Rectal smooth muscle tissue (tissue), 1 donor: ENCODE results near the gene MYH13.

Experiments used
- H3K27ac ChIP-seq: one replicate; pipeline ENCODE4 v1.7.0; 2013; ENCODE audit warnings: low read depth, low read length, inconsistent platforms
- H3K27me3 ChIP-seq: one replicate; pipeline ENCODE4 v1.7.0; 2013; ENCODE audit warnings: low read length; ENCODE audit not compliant: control insufficient read depth, insufficient read depth
- H3K36me3 ChIP-seq: one replicate; pipeline ENCODE4 v1.7.0; 2013; ENCODE audit warnings: low read length; ENCODE audit not compliant: control insufficient read depth, insufficient read depth
- H3K4me1 ChIP-seq: one replicate; pipeline ENCODE4 v1.7.0; 2013; ENCODE audit warnings: low read length; ENCODE audit not compliant: control insufficient read depth, insufficient read depth
- H3K4me3 ChIP-seq: one replicate; pipeline ENCODE4 v1.7.0; 2013; ENCODE audit warnings: low read length
- H3K9ac ChIP-seq: one replicate; pipeline ENCODE4 v1.7.0; 2013; ENCODE audit warnings: low read length

The MYH13 gene

DNA sequence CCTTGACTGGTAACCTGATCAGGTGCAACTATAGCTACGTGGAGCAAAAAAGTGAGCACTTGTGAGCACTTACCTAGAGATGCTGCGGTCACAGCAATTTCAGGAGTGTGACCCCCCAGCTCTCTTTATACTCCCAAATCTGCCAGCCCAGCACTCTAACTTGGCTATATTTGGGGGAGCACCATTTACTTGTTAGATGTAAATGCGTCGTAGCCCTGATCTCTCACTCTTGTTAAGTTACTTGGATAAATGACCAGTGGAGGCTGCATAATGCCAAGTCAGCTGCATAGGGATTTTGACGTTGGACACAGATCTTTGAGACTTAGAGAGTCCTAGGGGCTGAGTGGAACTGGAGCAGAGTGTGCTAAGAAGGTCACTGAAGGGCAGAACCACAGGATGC is at the start of gene MYH13:
MYH13 (minus strand) TSS at position 101 of the 400 bp plus-strand sequence. CDS start 8,476 bp downstream, outside the sequence.
- no peaks in the 10 kb centered on the region for H3K4me1 ChIP-seq
- no peak within 1 kb of the TSS for H3K27ac ChIP-seq
- no peak within 1 kb of the TSS for H3K4me3 ChIP-seq
- H3K36me3 ChIP-seq, result no peaks in the 10 kb centered on the region
- no peaks in the 10 kb centered on the region for H3K27me3 ChIP-seq
- no peak within 1 kb of the TSS for H3K9ac ChIP-seq

DNA sequence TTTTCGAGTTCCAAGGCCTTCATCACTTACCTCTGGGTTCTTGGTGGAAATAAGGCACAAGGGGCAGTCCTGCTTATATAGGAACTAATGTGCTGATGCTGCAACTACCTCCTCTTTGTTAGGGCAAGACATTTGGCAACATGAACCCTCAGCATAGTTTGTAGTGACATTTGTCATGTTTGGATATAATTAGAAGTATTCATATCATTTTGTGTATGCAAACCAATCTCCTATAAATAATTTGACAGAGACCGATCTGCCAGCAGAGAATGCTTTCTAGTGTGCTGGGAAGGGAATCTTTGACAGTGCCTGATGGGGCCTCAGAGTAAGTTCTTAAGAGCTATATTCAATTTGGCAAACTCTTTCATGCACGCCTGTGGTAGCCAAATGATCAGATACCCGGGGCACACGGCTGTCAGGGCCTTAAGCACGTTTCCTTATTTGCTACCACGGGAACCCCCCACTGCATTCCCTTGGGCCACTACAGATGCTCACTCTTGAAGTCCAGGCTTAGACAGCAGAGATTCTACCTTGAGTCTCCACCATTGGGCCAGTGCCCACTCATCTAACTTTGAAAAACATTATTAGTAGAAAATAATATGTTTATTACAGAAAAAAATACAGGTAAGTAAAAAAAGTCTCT is 49.2 kb upstream of the MYH13 start, which contains the start of gene MYH8:
MYH8 (minus strand) TSS at position 51 of the 643 bp plus-strand sequence. CDS start 1,723 bp downstream, outside the sequence.
- no peak within 1 kb of the TSS for H3K9ac ChIP-seq
- H3K36me3 ChIP-seq, result no peaks in the 10 kb centered on the region
- H3K27ac ChIP-seq, result no peak within 1 kb of the TSS
- H3K4me1 ChIP-seq, result no peaks in the 10 kb centered on the region
- no peaks in the 10 kb centered on the region for H3K27me3 ChIP-seq
- H3K4me3 ChIP-seq, result no peak within 1 kb of the TSS

DNA sequence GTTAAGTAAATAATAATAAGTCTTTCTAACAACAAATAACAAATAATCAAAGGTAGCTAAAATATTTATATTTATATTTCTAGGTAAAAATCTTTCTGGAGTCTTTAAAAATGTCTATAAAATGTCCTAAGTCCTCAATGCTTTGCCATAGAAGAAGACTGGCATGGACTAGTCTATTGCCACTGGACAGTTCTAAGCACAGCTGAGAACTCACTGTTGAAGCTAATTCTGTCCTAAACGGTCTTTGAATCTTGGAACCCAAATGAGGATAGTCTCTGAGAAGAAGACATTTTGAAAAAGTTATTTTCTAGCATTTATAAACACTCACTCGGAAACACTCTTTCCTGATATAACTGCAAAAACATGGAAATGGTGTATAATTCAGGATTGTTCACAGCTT is 48.4 kb upstream of the MYH13 start:
- no peaks in the 10 kb centered on the region for H3K27me3 ChIP-seq
- no peak overlapping the region for H3K9ac ChIP-seq
- no peak overlapping the region for H3K4me3 ChIP-seq
- no peak overlapping the region for H3K27ac ChIP-seq
- H3K4me1 ChIP-seq, result no peaks in the 10 kb centered on the region
- no peaks in the 10 kb centered on the region for H3K36me3 ChIP-seq

DNA sequence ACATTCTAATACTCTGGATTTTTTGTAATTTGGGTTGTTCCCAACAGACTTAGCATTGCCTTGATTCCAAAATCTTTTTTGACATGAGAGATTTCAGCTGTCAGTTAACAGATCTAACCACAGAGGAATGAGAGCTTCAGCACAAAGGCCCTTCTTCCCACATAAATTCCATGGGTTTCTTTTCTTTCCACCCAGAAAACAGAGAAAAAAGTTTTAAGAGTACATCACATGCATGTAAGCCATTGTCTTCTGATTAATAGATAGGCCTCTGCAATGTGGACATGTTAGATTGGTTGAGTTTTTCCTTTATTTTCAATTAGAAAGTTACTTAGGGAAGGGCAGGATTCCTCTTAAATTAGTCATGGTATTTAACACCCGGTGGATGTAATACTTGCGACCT is 48.0 kb upstream of the MYH13 start:
- Histone ChIP-seq H3K36me3 (no peaks in the 10 kb centered on the region), H3K27ac (no peak overlapping the region), H3K9ac (no peak overlapping the region), H3K4me1 (no peaks in the 10 kb centered on the region), H3K27me3 (no peaks in the 10 kb centered on the region), H3K4me3 (no peak overlapping the region)

DNA sequence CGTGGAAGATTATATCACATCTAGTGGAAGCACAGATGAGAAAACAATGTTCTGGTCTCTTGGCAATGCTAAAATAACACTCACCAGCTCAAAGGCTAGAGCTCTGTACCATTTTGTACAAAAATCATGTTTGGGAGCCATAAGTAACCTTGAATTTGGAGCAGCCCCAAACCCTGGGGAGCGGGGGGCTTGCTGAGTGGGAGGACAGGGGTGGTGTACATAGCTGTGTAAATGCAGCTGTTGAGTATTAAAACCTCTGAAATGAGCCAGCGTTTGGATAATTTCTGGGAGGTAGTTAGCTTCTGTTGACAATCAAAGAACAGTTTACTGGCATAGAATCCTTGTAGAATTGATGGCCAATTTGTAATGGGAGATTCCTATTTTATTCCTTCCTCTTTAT is 44.6 kb upstream of the MYH13 start:
- H3K4me3 ChIP-seq, result no peak overlapping the region
- H3K36me3 ChIP-seq, result no peaks in the 10 kb centered on the region
- H3K27ac ChIP-seq, result no peak overlapping the region
- no peaks in the 10 kb centered on the region for H3K27me3 ChIP-seq
- no peaks in the 10 kb centered on the region for H3K4me1 ChIP-seq
- no peak overlapping the region for H3K9ac ChIP-seq

DNA sequence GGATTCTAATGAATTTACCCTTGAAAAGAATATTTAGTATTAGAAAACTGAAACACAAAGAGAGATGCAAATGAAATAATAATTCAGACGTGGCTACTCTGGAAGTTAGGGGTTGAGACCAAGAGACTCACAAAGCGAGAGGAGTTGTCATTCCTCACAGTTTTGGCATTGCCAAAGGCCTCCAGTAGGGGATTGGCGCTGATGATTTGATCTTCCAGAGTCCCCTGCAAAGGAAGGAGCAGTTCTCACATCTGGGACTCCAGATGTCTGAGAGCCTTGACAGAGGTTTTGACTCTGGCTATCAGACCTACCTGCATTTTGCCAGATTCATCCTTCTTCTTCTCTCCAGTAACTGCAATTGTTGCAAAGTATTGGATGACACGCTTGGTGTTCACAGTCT is 42.4 kb upstream of the MYH13 start:
- H3K27ac ChIP-seq, result no peak overlapping the region
- H3K9ac ChIP-seq, result no peak overlapping the region
- no peaks in the 10 kb centered on the region for H3K27me3 ChIP-seq
- H3K4me1 ChIP-seq, result no peaks in the 10 kb centered on the region
- H3K4me3 ChIP-seq, result no peak overlapping the region
- no peaks in the 10 kb centered on the region for H3K36me3 ChIP-seq

DNA sequence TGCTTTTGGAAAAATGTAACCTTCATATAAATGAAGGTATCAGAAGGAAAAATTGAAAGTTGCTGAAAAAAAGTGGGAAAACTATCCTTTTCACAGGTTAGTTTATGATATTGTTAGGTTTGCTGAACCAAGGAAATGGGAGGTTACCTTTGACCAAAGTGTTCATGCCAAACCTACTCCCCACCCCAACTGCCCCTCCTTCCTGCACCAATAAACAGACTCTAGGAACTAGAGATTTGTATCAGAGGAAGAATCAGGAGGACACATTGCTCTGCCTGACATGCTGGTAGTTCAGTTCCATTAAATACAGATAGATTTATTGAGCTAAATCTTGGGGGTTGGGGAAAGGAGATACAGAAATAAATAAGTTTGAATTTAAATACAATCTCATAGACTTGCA is 30.8 kb upstream of the MYH13 start:
- Histone ChIP-seq H3K9ac (no peak overlapping the region), H3K27me3 (no peaks in the 10 kb centered on the region), H3K36me3 (no peaks in the 10 kb centered on the region), H3K4me1 (no peaks in the 10 kb centered on the region), H3K27ac (no peak overlapping the region), H3K4me3 (no peak overlapping the region)

DNA sequence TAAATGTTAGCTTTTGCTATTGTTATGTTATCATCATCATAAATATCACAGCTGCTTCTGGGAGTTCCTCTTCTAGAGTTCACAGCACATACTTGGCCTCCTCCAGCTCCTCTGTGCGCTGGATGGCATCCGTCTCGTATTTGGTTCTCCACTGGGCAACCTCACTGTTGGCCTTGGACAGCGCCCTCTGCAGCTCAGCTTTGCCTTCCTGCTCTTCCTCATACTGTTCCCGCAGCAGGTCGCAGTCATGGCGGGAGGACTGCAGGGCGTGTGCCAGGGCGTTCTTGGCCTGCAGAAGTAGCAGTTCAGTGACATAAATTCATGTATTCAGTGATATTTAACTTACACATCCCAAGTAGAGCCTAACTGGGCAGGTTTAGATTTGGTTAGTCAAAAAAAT is 25.5 kb upstream of the MYH13 start:
- no peak overlapping the region for H3K9ac ChIP-seq
- no peaks in the 10 kb centered on the region for H3K36me3 ChIP-seq
- no peak overlapping the region for H3K4me3 ChIP-seq
- H3K27ac ChIP-seq, result no peak overlapping the region
- H3K27me3 ChIP-seq, result no peaks in the 10 kb centered on the region
- H3K4me1 ChIP-seq, result no peaks in the 10 kb centered on the region

DNA sequence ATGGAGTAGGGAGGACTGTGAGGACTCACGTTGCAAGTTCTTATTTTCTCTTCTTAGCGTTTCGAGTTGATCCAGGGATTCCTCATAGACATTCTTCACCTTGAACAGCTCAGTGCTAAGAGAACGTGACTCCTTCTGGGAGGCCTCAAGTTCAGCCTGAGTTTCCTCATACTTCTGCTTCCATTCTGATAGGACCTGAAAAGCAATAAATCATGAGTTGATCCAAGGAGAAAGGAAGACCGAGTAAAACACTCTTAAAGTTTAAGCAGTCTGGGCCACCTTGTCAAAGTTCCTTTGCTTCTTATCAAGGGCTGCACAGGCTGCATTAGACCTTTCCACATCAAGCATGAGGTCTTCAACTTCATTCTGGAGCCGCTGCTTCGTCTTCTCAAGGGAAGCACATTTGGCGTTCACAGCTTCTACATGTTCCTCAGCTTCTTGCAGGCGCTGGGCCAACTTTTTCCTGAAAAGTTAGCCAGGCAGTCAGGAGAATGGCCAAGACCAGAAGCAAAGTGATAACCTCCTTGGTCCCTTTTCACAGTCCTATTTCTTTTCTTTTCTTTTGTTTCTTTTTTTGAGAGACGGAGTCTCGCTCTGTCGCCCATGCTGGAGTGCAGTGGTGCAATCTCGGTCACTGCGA is 23.8 kb upstream of the MYH13 start:
- H3K27ac ChIP-seq, result no peak overlapping the region
- H3K27me3 ChIP-seq, result no peaks in the 10 kb centered on the region
- no peaks in the 10 kb centered on the region for H3K36me3 ChIP-seq
- H3K4me3 ChIP-seq, result no peak overlapping the region
- no peaks in the 10 kb centered on the region for H3K4me1 ChIP-seq
- no peak overlapping the region for H3K9ac ChIP-seq

DNA sequence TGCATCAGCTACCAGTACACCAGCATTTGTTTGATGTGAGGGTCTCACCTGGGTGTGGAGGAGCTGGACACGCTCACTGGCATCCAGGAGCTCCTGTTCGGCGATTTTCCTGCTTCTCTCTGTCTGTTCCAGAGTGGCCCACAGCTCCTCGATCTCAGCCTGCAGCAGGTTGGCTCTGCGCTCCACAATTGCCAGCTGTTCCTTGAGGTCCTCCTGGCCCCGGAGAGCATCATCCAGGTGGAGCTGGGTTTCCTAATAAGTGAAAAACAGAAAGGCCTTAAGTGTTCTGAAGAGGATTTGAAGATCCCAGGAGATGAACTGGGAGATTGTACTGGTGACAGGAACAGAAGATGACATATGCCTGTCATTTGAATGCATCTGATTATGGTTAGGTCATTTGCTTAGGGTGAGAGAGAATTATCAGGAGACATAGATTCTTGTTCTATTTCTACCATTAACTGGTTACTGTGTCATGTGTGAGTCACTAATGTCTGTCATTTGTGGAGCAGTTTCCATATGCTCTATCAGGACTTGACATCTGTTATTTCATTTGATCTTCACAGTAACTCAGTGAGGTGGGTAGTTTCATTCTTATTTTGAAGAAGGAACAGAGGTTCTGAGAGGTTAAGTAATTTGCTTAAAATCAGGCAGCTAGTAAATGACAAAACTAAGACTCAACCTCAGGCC is 21.5 kb upstream of the MYH13 start:
- Histone ChIP-seq H3K36me3 (no peaks in the 10 kb centered on the region), H3K4me1 (no peaks in the 10 kb centered on the region), H3K27me3 (no peaks in the 10 kb centered on the region), H3K27ac (no peak overlapping the region), H3K4me3 (no peak overlapping the region), H3K9ac (no peak overlapping the region)

DNA sequence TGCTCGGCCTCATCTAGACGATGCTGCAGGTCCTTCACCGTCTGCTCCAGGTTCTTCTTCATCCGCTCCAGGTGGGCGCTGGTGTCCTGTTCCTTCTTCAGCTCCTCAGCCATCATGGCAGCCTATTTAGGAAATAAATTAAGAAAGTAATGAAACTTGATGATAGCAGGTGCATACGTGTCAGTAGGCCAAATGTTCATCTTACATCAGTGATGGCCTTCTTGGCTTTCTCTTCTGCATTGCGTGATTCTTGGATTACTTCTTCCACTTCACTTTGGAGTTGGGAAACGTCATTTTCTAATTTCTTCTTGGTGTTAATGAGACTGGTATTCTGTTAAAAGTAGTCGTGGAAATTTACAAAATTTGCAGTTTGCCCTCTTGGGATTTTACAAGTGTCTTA is 20.1 kb upstream of the MYH13 start:
- Histone ChIP-seq H3K4me1 (no peaks in the 10 kb centered on the region), H3K4me3 (no peak overlapping the region), H3K9ac (no peak overlapping the region), H3K27ac (no peak overlapping the region), H3K27me3 (no peaks in the 10 kb centered on the region), H3K36me3 (no peaks in the 10 kb centered on the region)

DNA sequence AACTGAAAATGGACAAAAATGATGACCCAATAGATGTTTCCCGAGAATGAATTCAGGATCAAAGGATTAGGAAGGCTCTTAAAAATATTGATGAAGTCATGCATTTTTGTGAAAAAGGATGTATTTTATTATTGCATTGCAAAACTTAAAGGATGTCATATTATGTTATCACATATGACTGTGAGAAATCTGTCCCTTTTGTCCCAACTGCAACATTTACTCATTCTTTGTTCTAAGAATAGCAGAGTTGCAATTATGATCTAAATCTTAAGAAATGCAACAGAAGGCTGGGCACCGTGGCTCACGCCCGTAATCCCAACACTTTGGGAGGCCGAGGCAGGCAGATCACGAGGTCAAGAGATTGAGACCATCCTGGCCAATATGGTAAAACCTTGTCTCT is 13.1 kb upstream of the MYH13 start:
- Histone ChIP-seq H3K27me3 (no peaks in the 10 kb centered on the region), H3K27ac (no peak overlapping the region), H3K36me3 (no peaks in the 10 kb centered on the region), H3K4me3 (no peak overlapping the region), H3K9ac (no peak overlapping the region), H3K4me1 (no peaks in the 10 kb centered on the region)
